Lung (tissue), 12 donors: Measurements from ENCODE around the gene C1orf35. TPM values are rescaled to one million over a fixed set of nuclear protein-coding genes. Genes with fewer than 3 reads are reported as not detected.

Source experiments
- ATAC-seq: fragments of 200-7000 bp; cut with Tn5 transposase; one replicate; pipeline ENCODE4 v1.9.1; 2020; ENCODE audit warnings: moderate number of reproducible peaks; ENCODE audit not compliant: insufficient read depth, low FRiP score
- DNase-seq, 3 donors: peaks; one replicate each; pipeline ENCODE4 v3.0.0-alpha.2; 2013 to 2017
- H3K27ac ChIP-seq, 2 donors: one replicate each; pipeline ENCODE4 v1.5.1; 2013; ENCODE audit warnings: mild to moderate bottlenecking in 2 of 2, moderate library complexity in 2 of 2, control low read depth in 1 of 2, inconsistent platforms in 1 of 2, low read depth in 1 of 2, low read length in 1 of 2
- H3K27me3 ChIP-seq, 3 donors: one replicate each; pipeline ENCODE4 v1.5.1; 2013; ENCODE audit warnings: low read length in 2 of 3; ENCODE audit not compliant: control insufficient read depth in 3 of 3, insufficient read depth in 3 of 3
- H3K36me3 ChIP-seq, 4 donors: one replicate each; pipeline ENCODE4 v1.5.1; 2013; ENCODE audit warnings: low read length in 4 of 4, mild to moderate bottlenecking in 1 of 4, moderate library complexity in 1 of 4; ENCODE audit not compliant: control insufficient read depth in 4 of 4, insufficient read depth in 4 of 4
- H3K4me1 ChIP-seq, 5 donors: one replicate each; pipeline ENCODE4 v1.5.1; 2013; ENCODE audit warnings: low read length in 5 of 5, mild to moderate bottlenecking in 2 of 5, moderate library complexity in 1 of 5; ENCODE audit not compliant: control insufficient read depth in 5 of 5, insufficient read depth in 5 of 5
- H3K4me3 ChIP-seq: one replicate; pipeline ENCODE4 v1.5.1; 2013; ENCODE audit warnings: mild to moderate bottlenecking, control low read depth, moderate library complexity
- H3K9ac ChIP-seq, 2 donors: one replicate each; pipeline ENCODE4 v1.5.1; 2013; ENCODE audit warnings: low read length in 2 of 2, control low read depth in 1 of 2; ENCODE audit not compliant: insufficient read depth in 1 of 2
- H3K9me3 ChIP-seq, 4 donors: one replicate each; pipeline ENCODE4 v1.5.1; 2013; ENCODE audit warnings: low read length in 3 of 4, mild to moderate bottlenecking in 1 of 4, moderate library complexity in 1 of 4; ENCODE audit not compliant: control insufficient read depth in 4 of 4, insufficient read depth in 3 of 4
- CTCF ChIP-seq: IDR thresholded peaks from 2 replicates; pipeline ENCODE4 v1.5.1; 2012; ENCODE audit warnings: mild to moderate bottlenecking; ENCODE audit errors: control extremely low read depth, extremely low read depth
- WGBS, 2 donors: extraction: QIAGEN DNeasy Blood & Tissue Kit; methylation state at CpG; one replicate each; pipeline ENCODE4 v1.1.7; 2013; 5-methylcytosine and 5-hydroxymethylcytosine counted together
- polyA plus RNA-seq, 2 donors: library from polyadenylated mRNA; stranded (reverse); fragments of 200-250 nt; gene quantifications; one replicate each; pipeline ENCODE4 v1.2.1, GENCODE V29; 2013
- total RNA-seq, 2 donors: library from RNA; depleted of rRNA in 1 of 2; stranded (reverse); fragments of >200 nt in 1 of 2; gene quantifications; one replicate each; pipeline ENCODE4 v1.2.1, GENCODE V29; 2014 to 2021
- donor health status: control.
- donor health status: control.
- donor health status: Bipolar disorder and iron deficiency.
- donor health status: healthy.
- donor health status: DM: yes; HTN: yes; CAD: no.

The C1orf35 gene
- total and polyA plus RNA-seq, 4 donors: 9.1 to 19.9 (median 15.0) TPM

DNA sequence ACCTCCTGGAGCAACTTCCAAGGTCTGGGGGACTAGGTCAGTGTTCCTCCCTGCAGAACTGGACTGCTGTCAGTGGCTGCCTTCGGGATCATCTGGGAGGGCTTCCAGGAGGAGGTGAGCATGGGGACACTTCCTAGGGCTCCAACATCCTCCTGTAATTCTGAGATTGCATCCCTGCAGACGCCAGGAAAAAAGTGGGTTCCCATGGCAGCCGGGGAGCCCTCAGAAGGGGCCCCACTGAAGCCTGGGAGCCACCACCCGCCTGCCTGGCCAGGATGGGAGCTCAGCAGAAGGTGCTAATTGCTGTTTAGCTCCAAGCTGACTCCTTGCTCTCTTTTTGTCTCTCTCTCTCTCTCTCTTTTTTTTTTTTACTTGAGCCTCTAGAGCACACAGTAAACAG, 36.7 kb downstream of the C1orf35 start:
- peaks cover 0 to 2% (median 0%) of the 10 kb centered on the region in 4 donors for H3K9me3 ChIP-seq
- no peaks in the 10 kb centered on the region for H3K36me3 ChIP-seq
- H3K27ac ChIP-seq: no peak overlapping the region
- no peak overlapping the region for H3K4me3 ChIP-seq
- ATAC-seq (no peak), DNase-seq (no peak)
- 42 to 47% methylated on average over 4 of the region's 4 CpGs for WGBS, 2 donors
- H3K27me3 ChIP-seq: peaks cover 5 to 43% (median 39%) of the 10 kb centered on the region in 3 donors
- TF ChIP-seq CTCF: no peak
- no peaks in the 10 kb centered on the region for H3K4me1 ChIP-seq
- no peak overlapping the region for H3K9ac ChIP-seq

DNA sequence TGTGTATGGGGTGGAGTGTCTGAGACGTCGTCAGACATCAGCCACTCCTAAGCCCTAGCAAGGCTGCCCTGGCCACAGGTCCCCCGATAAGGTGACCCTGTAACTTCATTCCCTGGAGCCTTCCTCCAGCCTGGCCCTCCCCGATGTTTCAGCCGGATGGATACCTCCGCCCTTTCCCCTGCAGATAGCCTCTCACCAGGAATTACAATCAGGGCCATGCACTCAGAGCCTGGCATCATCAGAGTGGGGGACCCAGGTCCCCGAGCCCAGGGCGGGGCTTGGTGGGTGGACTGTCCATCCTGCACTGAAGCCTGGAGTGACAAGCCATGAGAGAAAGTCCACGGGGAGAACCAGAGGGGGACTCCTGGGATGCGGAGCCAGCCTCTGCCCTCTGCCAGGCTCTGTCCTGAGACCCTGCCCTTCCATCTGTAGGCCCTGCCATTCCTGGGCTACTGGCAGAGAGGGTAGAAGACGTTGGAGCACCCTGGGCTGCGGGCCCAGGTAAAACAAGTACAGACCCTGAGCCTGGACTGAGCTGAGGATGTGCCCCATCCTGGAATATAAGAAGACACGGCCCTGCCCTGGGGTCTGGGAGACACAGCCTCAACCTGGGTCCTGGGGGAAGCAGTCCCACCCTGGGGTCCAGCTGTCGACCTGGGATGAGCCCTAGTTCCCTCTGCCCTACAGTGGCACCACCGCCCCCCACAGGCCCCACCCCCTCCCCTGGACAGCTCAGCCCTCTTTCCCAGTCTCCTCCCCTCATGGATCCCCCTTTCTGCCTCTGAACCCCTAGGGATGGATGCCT, 37.4 kb downstream of the C1orf35 start:
- peaks cover 0 to 2% (median 0%) of the 10 kb centered on the region in 4 donors for H3K9me3 ChIP-seq
- 72 to 80% methylated on average over 15 of the region's 15 CpGs for WGBS, 2 donors
- DNase-seq (no peak), ATAC-seq (no peak)
- no peak overlapping the region for H3K27ac ChIP-seq
- peaks cover 5 to 42% (median 37%) of the 10 kb centered on the region in 3 donors for H3K27me3 ChIP-seq
- H3K9ac ChIP-seq: no peak overlapping the region
- no peaks in the 10 kb centered on the region for H3K36me3 ChIP-seq
- H3K4me1 ChIP-seq: peaks cover 0 to under 1% (median 0%) of the 10 kb centered on the region in 5 donors
- no peak for TF ChIP-seq CTCF
- no peak overlapping the region for H3K4me3 ChIP-seq

DNA sequence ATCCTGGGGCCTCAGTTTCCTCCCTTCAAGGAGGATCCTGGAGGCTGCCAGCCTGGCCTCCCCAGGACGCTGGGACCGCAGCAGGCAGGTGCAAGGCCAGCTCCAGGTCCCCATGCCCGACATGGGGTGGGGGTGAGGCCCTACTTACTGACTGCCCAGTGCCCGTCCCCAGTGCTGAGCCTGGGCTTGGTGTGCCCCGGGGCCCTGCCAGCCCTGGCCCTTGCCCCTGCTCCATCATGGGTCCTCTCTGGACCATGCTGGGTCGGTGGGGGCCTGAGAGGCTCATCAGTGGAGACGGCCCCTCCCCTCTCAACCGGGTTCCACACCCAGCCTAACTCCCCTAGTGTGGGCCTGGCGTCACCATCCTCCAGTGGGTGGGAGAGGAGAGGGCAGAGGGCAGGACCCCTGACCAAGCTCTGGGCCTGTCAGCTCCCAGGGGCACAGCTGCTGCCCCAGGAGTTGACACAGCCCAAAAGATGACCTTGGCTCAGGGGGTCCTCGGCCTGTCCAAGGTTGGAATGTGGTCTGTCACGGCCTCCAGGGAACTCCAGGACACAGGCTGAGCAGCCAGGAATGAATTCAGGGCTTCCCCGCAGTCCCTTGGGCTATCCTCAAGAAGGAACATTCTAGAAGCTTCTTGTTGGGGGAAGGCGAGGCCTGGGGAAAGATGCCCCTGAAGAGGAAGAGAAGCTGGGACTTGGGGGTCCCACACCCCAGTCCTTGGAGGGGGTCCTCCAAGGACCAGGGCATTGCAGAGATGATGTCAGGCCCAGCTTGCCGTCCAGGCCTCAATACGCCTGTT, 38.2 kb downstream of the C1orf35 start:
- H3K4me3 ChIP-seq: no peak overlapping the region
- H3K9me3 ChIP-seq: peaks cover 0 to 2% (median 0%) of the 10 kb centered on the region in 4 donors
- H3K4me1 ChIP-seq: peaks cover 0 to 2% (median 0%) of the 10 kb centered on the region in 5 donors
- no peak for DNase-seq
- H3K27me3 ChIP-seq: peaks cover 5 to 37% (median 34%) of the 10 kb centered on the region in 3 donors
- no peak for TF ChIP-seq CTCF
- H3K9ac ChIP-seq: no peak overlapping the region
- ATAC-seq: no peak
- WGBS, 2 donors: 76 to 80% methylated on average over 15 of the region's 15 CpGs
- no peak overlapping the region for H3K27ac ChIP-seq
- H3K36me3 ChIP-seq: no peaks in the 10 kb centered on the region
